HG03139 (cell line): ENCODE results near the gene PRRT3.
"Not testable (repeated sequence)": the region's sequence is repeated elsewhere in the genome, so short reads cannot be mapped to it uniquely, and the experiment has no call there.

Source experiments
- ATAC-seq: cut with Tn5 transposase; IDR thresholded peaks from one replicate; pipeline ENCODE4 v1.9.1; 2021; ENCODE audit not compliant: unreplicated experiment

PRRT3 gene

DNA sequence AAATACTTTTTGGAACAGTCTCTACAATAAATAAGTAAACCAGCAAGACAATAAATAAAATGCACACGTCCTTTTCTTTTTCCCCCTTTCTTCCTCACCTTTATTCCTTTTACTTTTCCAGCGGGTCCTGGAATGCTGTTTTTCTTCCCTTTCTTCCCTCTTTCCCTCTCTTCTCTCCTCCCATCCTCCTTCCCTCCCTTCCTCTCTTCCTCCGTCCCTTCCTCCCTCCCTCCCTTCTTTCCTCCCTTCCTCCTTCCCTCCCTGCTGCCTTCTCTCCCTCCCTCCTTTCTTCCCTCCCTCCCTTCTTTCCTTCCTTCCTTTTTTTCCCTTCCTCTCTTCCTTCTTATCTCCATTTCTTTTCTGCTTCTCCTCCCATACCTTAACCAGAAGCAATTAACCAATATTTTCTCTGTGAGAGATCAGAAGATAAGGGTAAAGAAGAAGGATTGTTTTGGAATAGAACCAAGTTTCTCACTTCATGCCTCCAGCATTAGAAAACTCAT, 52.9 kb downstream of the PRRT3 start:
- ATAC-seq: no peak

DNA sequence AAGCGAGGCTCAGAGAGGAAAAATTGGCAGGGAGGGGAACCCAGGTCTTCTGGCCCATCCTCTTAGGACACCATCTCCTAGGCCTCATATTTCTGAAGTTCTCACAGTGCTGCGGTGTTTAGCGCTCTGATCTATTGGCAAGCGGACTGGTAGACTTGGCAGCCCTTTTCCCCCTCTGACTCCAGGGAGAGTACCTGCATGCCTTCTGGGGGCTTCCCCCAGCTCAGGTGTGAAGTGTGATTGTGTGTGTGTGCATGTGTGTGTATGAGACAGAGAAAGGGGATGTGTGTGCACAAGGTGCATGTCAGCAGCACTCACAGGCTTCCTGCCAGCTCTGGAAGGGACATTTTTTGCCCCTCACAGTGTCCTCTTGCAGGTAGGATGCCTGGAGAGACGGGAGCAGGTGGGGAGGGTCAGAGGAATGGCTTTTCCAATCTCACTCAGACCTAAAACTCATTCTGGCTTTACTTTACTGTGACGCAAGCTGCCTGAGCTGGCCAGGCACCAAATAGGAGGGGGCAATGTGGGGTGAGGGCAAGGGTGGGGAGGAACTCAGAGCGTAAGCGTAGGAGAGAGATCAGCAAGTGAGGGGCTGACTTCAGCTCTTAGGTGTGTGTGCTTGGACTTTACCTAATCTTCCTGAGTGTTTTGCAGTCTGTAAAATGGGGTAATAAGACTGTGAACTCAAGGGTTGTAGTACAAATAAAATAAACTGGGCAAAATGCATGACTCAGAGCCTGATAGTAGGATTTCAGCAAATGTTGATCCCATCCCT, 53.6 kb downstream of the PRRT3 start:
- ATAC-seq: no peak

DNA sequence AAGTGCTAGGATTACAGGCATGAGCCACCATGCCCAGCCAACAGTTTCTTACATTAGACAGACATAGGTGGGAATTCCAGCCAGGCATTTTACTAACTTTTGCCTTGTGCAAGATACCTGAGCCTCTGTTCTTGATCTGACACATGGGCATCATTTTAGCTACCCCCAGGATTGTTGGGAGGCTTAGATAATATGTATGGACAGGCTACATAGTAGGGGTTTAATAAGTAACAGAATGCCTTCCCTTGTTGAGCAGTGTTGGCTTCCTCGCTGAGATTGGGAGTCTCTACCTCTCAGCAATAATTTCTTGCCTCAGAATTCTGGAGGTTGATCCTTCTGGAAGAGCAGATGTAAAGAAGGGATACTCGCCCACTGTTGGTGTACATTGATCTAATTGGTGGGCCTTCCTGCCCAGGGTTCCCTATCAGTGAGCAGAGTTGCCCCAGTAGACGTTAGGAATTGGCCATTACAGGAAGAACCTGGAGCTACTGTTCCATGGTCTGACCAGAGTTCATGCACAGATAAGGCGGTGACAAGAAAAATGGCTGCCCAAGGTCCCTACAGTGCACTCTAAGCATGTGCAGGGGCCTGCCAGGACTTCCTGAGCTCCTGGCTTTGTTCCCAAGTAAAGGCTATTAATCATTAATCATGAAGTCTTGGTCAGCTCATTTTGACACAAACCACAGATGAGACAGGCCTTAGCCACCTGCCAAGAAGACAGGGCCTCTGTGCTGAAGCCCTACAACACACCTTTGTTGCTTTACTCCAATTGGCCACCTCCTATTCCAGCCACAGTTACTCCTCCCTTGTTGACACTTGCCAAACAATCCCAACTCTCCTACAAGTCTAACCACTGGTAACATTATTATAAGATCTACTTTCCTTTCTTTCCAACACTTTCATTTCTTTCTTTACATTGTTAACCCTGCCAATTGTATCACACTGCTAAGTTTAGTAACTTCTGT, 54.5 kb downstream of the PRRT3 start:
- peak; percentile 67 for ATAC-seq

DNA sequence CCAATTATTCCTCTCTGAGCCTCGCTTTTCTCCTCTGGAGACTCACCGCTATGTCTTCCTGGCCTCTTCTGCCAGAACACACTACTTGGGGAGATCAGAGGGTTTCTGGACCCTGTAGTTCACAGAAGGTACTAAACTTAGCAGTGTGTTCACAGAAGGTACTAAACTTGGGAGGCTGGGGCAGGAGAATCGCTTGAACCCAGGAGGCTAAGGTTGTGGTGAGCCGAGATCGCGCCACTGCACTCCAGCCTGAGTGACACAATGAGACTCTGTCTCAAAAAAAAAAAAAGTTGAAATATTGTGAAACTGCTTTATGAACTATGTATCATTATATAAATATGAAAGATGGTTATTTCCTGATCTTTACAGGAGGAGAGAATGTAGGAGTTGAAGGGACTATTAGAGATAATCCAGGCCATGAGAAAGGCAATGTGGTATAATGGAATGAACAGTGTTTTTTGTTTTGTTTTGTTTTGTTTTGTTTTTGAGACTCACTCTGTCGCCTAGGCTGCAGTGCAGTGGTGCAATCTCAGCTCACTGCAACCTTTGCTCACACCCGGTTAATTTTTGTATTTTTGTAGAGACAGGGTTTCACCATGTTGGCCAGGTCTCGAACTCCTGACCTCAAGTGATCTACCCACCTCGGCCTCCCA, 55.3 kb downstream of the PRRT3 start:
- not testable (repeated sequence) for ATAC-seq

DNA sequence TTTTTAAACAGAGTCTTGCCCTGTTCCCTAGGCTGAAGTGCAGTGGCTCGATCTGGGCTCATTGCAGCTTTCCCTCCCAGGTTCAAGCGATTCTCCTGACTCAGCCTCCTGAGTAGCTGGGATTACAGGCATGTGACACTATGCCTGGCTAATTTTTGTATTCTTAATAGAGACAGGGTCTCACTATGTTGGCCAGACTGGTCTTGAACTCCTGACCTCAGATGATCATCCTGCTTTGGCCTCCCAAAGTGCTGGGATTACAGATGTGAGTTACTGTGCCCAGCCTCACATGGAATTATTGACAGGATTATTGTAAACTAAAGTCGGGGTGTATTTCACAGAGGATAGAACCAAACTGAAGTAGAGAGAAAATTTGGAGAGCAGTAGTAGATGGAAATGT, 56.5 kb downstream of the PRRT3 start:
- not testable (repeated sequence) for ATAC-seq
